Stimulated activated CD8-positive, alpha-beta memory T cell treated with anti-CD3 and anti-CD28 coated beads, Interleukin-15, amount 100 ng/mL, for 48 hours (primary cell): ENCODE results near the gene CDK7.

Experiments used
- DNase-seq, 2 donors: peaks; one replicate each; pipeline ENCODE4 v3.0.0-alpha.2; 2020; ENCODE audit warnings: low read depth in 2 of 2

CDK7 gene

GRCh38 chr5:69293882-69294281, 59.2 kb downstream of the CDK7 start:
- DNase-seq: no peak

- DNase-seq: no peak
Observed at GRCh38 chr5:69295088-69295754, 60.5 kb downstream of the CDK7 start.

GRCh38 chr5:69299625-69300024, 64.9 kb downstream of the CDK7 start:
- no peak for DNase-seq

- no peak for DNase-seq
Observed at GRCh38 chr5:69300537-69301203, 66.0 kb downstream of the CDK7 start.

- DNase-seq: no peak
Observed at GRCh38 chr5:69305512-69305911, 70.8 kb downstream of the CDK7 start.

- no peak for DNase-seq
Observed at GRCh38 chr5:69308046-69308553, 73.4 kb downstream of the CDK7 start.

- DNase-seq: no peak
Observed at GRCh38 chr5:69309380-69309779, 74.7 kb downstream of the CDK7 start.

GRCh38 chr5:69312459-69313160, 77.9 kb downstream of the CDK7 start:
- no peak for DNase-seq

- DNase-seq: no peak
Observed at GRCh38 chr5:69313428-69313827, 78.7 kb downstream of the CDK7 start.

- DNase-seq: no peak
Observed at GRCh38 chr5:69315972-69316371, 81.3 kb downstream of the CDK7 start.

GRCh38 chr5:69317391-69317790, 82.7 kb downstream of the CDK7 start:
- no peak for DNase-seq

GRCh38 chr5:69326365-69326764, 91.7 kb downstream of the CDK7 start:
- no peak for DNase-seq
